Tibial artery (tissue), 4 donors: Measurements from ENCODE around the gene NMT1.

ENCODE experiments used
- DNase-seq, 2 donors: peaks; one replicate each; pipeline ENCODE4 v3.0.0-alpha.2; 2019
- H3K27ac ChIP-seq, 2 donors: fragments of 200-600 bp; sonication (generic) in 1 of 2; 1 replicate in 1 of 2; 2 replicates in 1 of 2; pipeline ENCODE4 v1.5.1; 2018 to 2019; ENCODE audit warnings: mild to moderate bottlenecking in 1 of 2
- H3K27me3 ChIP-seq, 2 donors: fragments of 200-600 bp; sonication (generic) in 1 of 2; one replicate each; pipeline versions ENCODE4 v1.5.1 to v1.6.0; 2016 to 2019
- H3K36me3 ChIP-seq, 3 donors: fragments of 200-600 bp; sonication (generic) in 2 of 3; one replicate each; pipeline ENCODE4 v1.5.1; 2016 to 2019; ENCODE audit warnings: mild to moderate bottlenecking in 2 of 3
- H3K4me1 ChIP-seq, 4 donors: fragments of 200-600 bp; sonication (generic) in 2 of 4; 1 replicate in 3 of 4; 2 replicates in 1 of 4; pipeline ENCODE4 v1.5.1; 2016 to 2019
- H3K4me3 ChIP-seq, 2 donors: fragments of 200-600 bp; sonication (generic) in 1 of 2; 1 replicate in 1 of 2; 2 replicates in 1 of 2; pipeline ENCODE4 v1.5.1; 2018 to 2019; ENCODE audit warnings: mild to moderate bottlenecking in 2 of 2
- H3K9me3 ChIP-seq, 3 donors: fragments of 200-600 bp; sonication (generic) in 1 of 3; one replicate each; pipeline ENCODE4 v1.5.1; 2016 to 2019
- intact Hi-C: fragments of 100-400 bp; cut with DNase I; formaldehyde crosslinking; loops from one replicate; pipeline ENCODE4 v1.15.0; 2023; ENCODE audit warnings: low total_unique reads
- TF ChIP-seq, protein P1 (sequence below), 2 experiments: fragments of 200-600 bp in 1 of 2; fragments of 450-650 bp in 1 of 2; IDR thresholded peaks; one replicate each; pipeline ENCODE4 v1.5.1; 2017 to 2019; ENCODE audit warnings: antibody characterized with exemption in 2 of 2, mild to moderate bottlenecking in 1 of 2, moderate library complexity in 1 of 2

NMT1 gene

DNA sequence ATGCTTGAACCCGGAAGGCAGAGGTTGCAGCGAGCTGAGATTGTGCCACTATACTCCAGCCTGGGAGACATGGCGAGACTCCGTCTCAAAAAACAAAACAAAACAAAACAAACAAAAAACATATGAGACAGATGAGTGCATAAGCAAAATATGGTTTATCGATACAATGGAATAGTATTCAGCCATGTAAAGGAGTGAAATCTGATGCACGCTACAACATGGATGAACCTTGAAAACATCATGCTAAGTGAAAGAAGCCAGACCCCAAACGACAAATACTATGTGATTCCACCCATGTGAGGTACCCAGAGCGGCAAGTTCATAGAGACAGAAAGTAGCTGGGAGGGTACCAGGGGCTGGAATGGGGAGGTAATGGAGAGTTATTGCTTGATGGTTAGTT lies 64.4 kb downstream of the NMT1 start:
- Histone ChIP-seq H3K4me1 (peaks cover 0 to 86% (median 60%) of the 10 kb centered on the region in 4 donors), H3K27me3 (no peaks in the 10 kb centered on the region), H3K36me3 (peaks cover 0 to 8% (median 2%) of the 10 kb centered on the region in 3 donors), H3K9me3 (no peaks in the 10 kb centered on the region), H3K27ac (no peak overlapping the region), H3K4me3 (no peak overlapping the region)
- DNase-seq: no peak
- TF ChIP-seq, protein P1, sequence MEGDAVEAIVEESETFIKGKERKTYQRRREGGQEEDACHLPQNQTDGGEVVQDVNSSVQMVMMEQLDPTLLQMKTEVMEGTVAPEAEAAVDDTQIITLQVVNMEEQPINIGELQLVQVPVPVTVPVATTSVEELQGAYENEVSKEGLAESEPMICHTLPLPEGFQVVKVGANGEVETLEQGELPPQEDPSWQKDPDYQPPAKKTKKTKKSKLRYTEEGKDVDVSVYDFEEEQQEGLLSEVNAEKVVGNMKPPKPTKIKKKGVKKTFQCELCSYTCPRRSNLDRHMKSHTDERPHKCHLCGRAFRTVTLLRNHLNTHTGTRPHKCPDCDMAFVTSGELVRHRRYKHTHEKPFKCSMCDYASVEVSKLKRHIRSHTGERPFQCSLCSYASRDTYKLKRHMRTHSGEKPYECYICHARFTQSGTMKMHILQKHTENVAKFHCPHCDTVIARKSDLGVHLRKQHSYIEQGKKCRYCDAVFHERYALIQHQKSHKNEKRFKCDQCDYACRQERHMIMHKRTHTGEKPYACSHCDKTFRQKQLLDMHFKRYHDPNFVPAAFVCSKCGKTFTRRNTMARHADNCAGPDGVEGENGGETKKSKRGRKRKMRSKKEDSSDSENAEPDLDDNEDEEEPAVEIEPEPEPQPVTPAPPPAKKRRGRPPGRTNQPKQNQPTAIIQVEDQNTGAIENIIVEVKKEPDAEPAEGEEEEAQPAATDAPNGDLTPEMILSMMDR (IDR thresholded peaks at IDR 0.05): no peak
- intact Hi-C loops: no loop called here

GRCh38 chr17:45127207-45127547 lies 66.1 kb downstream of the NMT1 start:
- peaks cover 0 to 86% (median 74%) of the 10 kb centered on the region in 4 donors for H3K4me1 ChIP-seq
- TF ChIP-seq, protein P1 (IDR thresholded peaks at IDR 0.05): no peak
- no peaks in the 10 kb centered on the region for H3K9me3 ChIP-seq
- DNase-seq: no peak
- intact Hi-C loops: no loop called here
- peak overlapping the region in 1 of 2 donors; percentile 21 for H3K4me3 ChIP-seq
- peak overlapping the region; percentile 98 to 99 for H3K27ac ChIP-seq
- H3K36me3 ChIP-seq: no peaks in the 10 kb centered on the region
- no peaks in the 10 kb centered on the region for H3K27me3 ChIP-seq

DNA sequence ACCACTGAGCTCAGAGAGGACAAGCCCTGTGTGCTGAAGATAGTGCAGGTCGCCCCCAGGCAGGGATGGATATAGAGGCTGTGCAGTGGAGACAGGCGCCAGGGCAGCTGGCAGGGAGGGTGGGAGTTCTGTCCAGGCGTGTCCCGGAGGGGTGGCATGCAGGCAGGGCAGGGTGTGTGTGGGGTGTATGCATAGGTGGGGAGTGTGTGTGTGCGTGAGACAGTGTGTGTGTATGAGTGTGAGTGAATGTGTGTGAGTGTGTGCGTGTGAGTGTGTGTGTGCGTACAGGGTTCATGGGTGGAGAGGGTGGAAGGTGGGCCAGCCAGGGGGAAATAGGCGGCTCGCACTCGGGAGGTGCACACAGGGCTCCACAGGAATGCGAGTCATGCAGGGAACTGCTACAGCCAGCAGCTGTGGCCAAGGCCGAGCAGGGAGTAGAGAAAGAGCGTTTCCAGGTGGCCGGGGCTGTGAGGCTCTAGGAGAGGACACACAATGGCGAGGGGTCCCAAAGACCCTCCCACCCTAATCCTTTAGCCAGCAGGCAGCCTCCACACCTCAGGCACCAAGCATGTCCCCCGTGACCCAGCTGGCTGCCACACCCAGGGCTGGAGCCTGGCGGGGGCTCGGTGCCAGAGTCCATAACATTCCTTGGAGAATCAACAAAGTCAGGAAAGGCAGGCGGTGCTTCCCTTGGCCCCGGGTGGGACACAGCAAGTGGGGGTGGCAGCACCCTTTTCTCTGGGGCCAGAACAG lies 66.6 kb downstream of the NMT1 start:
- peak overlapping the region; percentile 21 to 37 for H3K4me3 ChIP-seq
- intact Hi-C loops: no loop called here
- no peaks in the 10 kb centered on the region for H3K9me3 ChIP-seq
- no peaks in the 10 kb centered on the region for H3K27me3 ChIP-seq
- TF ChIP-seq, protein P1 (IDR thresholded peaks at IDR 0.05): no peak
- no peaks in the 10 kb centered on the region for H3K36me3 ChIP-seq
- peak; percentile 67 to 90 for DNase-seq
- H3K4me1 ChIP-seq: peaks cover 0 to 81% (median 73%) of the 10 kb centered on the region in 4 donors
- H3K27ac ChIP-seq: peak overlapping the region; percentile 98 to 99

- H3K27ac ChIP-seq: peak overlapping the region; percentile 98 to 99
- H3K36me3 ChIP-seq: no peaks in the 10 kb centered on the region
- H3K9me3 ChIP-seq: no peaks in the 10 kb centered on the region
- peaks cover 0 to 75% (median 69%) of the 10 kb centered on the region in 4 donors for H3K4me1 ChIP-seq
- DNase-seq: no peak
- H3K27me3 ChIP-seq: no peaks in the 10 kb centered on the region
- intact Hi-C loops: no loop called here
- peak overlapping the region in 1 of 2 donors; percentile 37 for H3K4me3 ChIP-seq
- TF ChIP-seq, protein P1 (IDR thresholded peaks at IDR 0.05): no peak
Observed at GRCh38 chr17:45128331-45128730, 67.2 kb downstream of the NMT1 start.

GRCh38 chr17:45128989-45129388 lies 67.9 kb downstream of the NMT1 start:
- TF ChIP-seq, protein P1 (IDR thresholded peaks at IDR 0.05): no peak
- DNase-seq: no peak
- no peaks in the 10 kb centered on the region for H3K9me3 ChIP-seq
- H3K4me3 ChIP-seq: no peak overlapping the region
- intact Hi-C loops: no loop called here
- peaks cover 0 to 68% (median 63%) of the 10 kb centered on the region in 4 donors for H3K4me1 ChIP-seq
- no peaks in the 10 kb centered on the region for H3K36me3 ChIP-seq
- H3K27me3 ChIP-seq: no peaks in the 10 kb centered on the region
- peak overlapping the region; percentile 98 to 99 for H3K27ac ChIP-seq
